Parathyroid adenoma (tissue), 2 donors: ENCODE measurements around the gene ARHGEF37.

Experiments used
- H2AFZ ChIP-seq: fragments of 300-600 bp; sonication (generic); one replicate; pipeline ENCODE4 v1.7.0; 2017; ENCODE audit warnings: antibody characterized with exemption, mild to moderate bottlenecking
- H3K27ac ChIP-seq: fragments of 300-600 bp; sonication (generic); one replicate; pipeline ENCODE4 v1.7.0; 2017
- H3K27me3 ChIP-seq: fragments of 300-600 bp; sonication (generic); one replicate; pipeline ENCODE4 v1.7.0; 2017; ENCODE audit warnings: low read length; ENCODE audit not compliant: control insufficient read depth, insufficient read depth
- H3K36me3 ChIP-seq: fragments of 300-600 bp; sonication (generic); one replicate; pipeline ENCODE4 v1.7.0; 2017; ENCODE audit warnings: low read length; ENCODE audit not compliant: control insufficient read depth, insufficient read depth
- H3K4me1 ChIP-seq: fragments of 300-600 bp; sonication (generic); one replicate; pipeline ENCODE4 v1.7.0; 2017; ENCODE audit warnings: control low read depth
- H3K4me2 ChIP-seq: fragments of 300-600 bp; sonication (generic); one replicate; pipeline ENCODE4 v1.7.0; 2017; ENCODE audit warnings: low read length
- H3K4me3 ChIP-seq: fragments of 300-600 bp; sonication (generic); one replicate; pipeline ENCODE4 v1.7.0; 2017; ENCODE audit warnings: low read depth, low read length
- H3K79me2 ChIP-seq: fragments of 300-600 bp; sonication (generic); one replicate; pipeline ENCODE4 v1.7.0; 2017; ENCODE audit warnings: control low read depth
- H3K9ac ChIP-seq: fragments of 300-600 bp; sonication (generic); one replicate; pipeline ENCODE4 v1.7.0; 2017; ENCODE audit warnings: mild to moderate bottlenecking
- H3K9me3 ChIP-seq: fragments of 300-600 bp; sonication (generic); one replicate; pipeline ENCODE4 v1.7.0; 2017; ENCODE audit warnings: low read length; ENCODE audit not compliant: control insufficient read depth
- TF ChIP-seq, protein P1 (sequence below): fragments of 300-600 bp; sonication (generic); IDR thresholded peaks from one replicate; pipeline ENCODE4 v1.7.0; 2017; ENCODE audit warnings: antibody characterized with exemption, mild to moderate bottlenecking
- donor health status: primary hyperparathyroidism.

Gene ARHGEF37

DNA sequence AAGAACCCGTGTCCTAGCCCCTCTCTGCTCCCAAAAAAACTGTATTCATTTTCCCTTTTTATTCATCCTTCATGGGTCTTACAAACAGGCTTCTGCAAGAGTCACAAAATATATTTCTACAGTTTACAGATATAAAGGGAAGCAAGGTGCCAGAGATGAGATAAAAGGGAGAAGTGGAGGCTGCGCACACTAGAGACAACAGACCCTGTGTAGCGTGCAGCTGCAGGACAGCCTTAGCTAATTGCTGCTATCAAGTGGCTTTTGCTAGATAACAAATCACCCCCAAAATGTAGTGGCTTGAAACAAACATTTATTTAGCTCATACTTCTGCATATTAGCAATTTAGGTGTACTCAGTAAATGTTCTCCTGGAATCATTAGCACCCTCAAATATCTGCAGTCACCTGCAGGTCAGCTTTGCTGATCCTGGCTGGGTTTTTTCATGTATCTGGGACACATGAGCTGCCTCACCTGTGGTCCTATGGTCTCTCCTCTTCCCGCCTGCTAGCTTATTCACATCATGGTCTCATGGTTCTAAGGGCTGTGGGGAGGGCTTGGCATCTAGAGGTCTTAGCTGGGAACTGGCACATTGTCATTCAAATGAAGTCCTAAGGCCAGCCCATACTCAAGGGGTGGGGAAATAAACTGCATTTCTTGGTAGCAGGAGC, 29.4 kb downstream of the ARHGEF37 start:
- no peaks in the 10 kb centered on the region for H3K79me2 ChIP-seq
- H3K9ac ChIP-seq = no peak overlapping the region
- no peak overlapping the region for H3K4me3 ChIP-seq
- no peak overlapping the region for H3K4me2 ChIP-seq
- TF ChIP-seq, protein P1, sequence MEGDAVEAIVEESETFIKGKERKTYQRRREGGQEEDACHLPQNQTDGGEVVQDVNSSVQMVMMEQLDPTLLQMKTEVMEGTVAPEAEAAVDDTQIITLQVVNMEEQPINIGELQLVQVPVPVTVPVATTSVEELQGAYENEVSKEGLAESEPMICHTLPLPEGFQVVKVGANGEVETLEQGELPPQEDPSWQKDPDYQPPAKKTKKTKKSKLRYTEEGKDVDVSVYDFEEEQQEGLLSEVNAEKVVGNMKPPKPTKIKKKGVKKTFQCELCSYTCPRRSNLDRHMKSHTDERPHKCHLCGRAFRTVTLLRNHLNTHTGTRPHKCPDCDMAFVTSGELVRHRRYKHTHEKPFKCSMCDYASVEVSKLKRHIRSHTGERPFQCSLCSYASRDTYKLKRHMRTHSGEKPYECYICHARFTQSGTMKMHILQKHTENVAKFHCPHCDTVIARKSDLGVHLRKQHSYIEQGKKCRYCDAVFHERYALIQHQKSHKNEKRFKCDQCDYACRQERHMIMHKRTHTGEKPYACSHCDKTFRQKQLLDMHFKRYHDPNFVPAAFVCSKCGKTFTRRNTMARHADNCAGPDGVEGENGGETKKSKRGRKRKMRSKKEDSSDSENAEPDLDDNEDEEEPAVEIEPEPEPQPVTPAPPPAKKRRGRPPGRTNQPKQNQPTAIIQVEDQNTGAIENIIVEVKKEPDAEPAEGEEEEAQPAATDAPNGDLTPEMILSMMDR = no peak
- no peaks in the 10 kb centered on the region for H3K4me1 ChIP-seq
- H3K36me3 ChIP-seq = peaks cover 4% of the 10 kb centered on the region
- H2AFZ ChIP-seq = no peak overlapping the region
- H3K27me3 ChIP-seq = no peaks in the 10 kb centered on the region
- H3K9me3 ChIP-seq = no peaks in the 10 kb centered on the region
- no peak overlapping the region for H3K27ac ChIP-seq

DNA sequence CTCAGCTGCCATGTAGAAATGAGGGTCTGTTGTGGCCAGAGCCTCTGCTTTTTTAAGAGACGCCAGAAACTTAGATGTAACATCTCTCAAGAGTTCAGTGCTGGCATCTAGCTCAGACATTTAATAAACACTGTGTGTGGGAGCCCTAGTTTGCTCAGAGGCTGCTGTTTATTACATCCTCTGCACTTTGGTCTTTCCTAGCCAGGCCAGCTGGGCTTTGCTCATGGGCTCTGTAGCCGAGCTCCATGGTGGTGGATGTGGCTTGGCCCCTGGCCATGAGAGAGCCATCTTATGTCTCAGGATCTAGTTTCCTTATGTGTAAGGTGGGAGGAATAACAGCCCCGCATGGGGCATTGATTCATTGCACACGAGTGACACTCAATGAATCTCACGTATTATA, 30.0 kb downstream of the ARHGEF37 start:
- TF ChIP-seq, protein P1 = no peak
- no peaks in the 10 kb centered on the region for H3K9me3 ChIP-seq
- no peaks in the 10 kb centered on the region for H3K79me2 ChIP-seq
- H3K27me3 ChIP-seq = no peaks in the 10 kb centered on the region
- H3K9ac ChIP-seq = no peak overlapping the region
- H2AFZ ChIP-seq = no peak overlapping the region
- no peak overlapping the region for H3K4me3 ChIP-seq
- no peak overlapping the region for H3K4me2 ChIP-seq
- no peaks in the 10 kb centered on the region for H3K4me1 ChIP-seq
- no peak overlapping the region for H3K27ac ChIP-seq
- H3K36me3 ChIP-seq = peaks cover 4% of the 10 kb centered on the region

DNA sequence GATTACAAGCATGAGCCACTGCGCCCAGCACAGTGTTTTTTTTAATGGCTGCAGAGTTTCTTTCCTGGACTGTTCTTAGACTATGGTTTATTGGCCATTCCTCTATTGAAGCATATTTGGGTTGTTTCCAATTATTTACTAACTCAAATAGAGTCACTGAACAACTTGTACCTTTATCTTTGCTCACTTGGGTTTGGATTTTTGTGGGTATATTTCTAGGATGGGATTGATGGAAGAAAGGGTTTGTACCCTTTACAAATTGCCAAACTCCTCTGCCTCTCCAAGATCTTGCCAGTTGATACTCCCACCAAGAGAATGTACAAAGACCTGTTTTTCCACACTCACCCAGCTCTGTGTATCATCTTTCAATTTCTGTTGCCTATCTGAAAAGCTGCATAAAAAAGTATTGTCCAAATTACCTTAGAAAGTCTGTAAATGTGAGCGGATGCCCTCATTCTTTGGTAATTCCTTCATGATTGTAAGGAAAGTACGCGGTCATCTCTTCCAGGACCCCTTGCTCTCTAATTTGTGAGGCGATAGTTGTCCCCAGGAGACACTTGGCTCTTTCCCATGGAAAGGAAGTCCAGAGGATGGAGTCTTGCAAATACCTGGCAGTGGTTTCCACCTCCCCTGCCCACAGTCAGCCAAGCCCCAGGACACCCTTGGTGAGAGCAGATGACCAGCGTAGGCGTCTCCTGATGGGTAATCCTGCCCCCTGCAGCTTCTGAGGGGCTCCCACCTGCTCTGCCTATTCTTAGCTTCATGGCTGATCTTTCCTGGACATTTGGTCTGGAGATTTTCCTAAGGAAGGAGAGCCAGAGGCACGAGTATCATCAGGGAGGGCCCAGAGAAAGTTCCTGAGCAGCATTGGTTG, 33.0 kb downstream of the ARHGEF37 start:
- Histone ChIP-seq H3K79me2 (no peaks in the 10 kb centered on the region), H3K4me2 (no peak overlapping the region), H3K36me3 (peaks cover 4% of the 10 kb centered on the region), H3K9ac (no peak overlapping the region), H3K4me3 (no peak overlapping the region), H3K27ac (no peak overlapping the region), H2AFZ (no peak overlapping the region), H3K9me3 (no peaks in the 10 kb centered on the region), H3K27me3 (no peaks in the 10 kb centered on the region), H3K4me1 (no peaks in the 10 kb centered on the region)
- TF ChIP-seq, protein P1 = no peak

DNA sequence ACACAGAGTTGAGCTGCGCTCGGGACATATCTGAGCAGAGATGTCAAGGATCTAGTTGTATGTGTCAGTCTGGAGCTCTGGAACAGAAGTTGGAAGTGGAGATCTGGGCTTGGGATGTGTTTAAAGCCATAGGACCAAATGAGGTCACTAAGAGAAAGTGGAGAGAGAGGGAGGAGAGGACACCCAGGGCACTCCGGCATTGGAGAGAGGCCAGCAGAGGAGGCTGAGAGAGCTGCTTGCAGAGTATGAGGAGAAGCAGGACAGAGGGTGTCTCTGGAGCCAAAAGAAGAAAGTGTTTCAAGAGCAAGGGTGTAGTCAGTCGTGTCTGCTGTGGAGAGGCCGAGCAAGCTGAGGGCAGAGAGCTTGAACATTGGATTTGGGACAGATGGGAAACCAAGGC, 34.7 kb downstream of the ARHGEF37 start:
- H3K36me3 ChIP-seq = no peaks in the 10 kb centered on the region
- H3K4me1 ChIP-seq = no peaks in the 10 kb centered on the region
- H3K79me2 ChIP-seq = no peaks in the 10 kb centered on the region
- H3K4me3 ChIP-seq = no peak overlapping the region
- no peak overlapping the region for H3K9ac ChIP-seq
- no peak overlapping the region for H3K4me2 ChIP-seq
- no peak overlapping the region for H3K27ac ChIP-seq
- H3K9me3 ChIP-seq = no peaks in the 10 kb centered on the region
- H2AFZ ChIP-seq = no peak overlapping the region
- TF ChIP-seq, protein P1 = no peak
- H3K27me3 ChIP-seq = no peaks in the 10 kb centered on the region
